ENCODE data around the gene THAP11.

DNA sequence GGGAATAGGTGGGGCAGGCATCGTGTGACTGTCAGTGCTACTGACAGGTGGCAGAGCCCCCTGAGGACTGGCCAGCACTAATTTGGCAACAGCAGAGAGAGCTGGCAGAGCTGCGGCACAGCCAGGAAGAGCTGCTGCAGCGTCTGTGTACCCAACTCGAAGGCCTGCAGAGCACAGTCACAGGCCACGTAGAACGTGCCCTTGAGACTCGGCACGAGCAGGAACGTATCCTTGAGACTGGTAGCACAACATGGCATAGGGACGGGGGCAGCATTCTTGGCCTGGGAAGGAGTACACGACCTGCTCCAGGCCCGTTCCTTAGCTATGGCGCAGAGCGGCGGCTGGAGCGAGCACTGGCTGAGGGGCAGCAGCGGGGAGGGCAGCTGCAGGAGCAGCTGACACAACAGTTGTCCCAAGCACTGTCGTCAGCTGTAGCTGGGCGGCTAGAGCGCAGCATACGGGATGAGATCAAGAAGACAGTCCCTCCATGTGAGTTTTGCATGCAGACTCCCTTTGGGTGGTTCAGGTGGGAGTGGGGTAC is 39.6 kb downstream of the THAP11 start:
- TF ChIP-seq TEAD4 (IDR thresholded peaks at IDR 0.05) (no peak), TAF1 (IDR thresholded peaks at IDR 0.05; ENCODE audit: low read depth) (no peak), RAD21 (IDR thresholded peaks at IDR 0.05; ENCODE audit: low read depth) (no peak), EGR1 (IDR thresholded peaks at IDR 0.05) (no peak), REST (IDR thresholded peaks at IDR 0.05; ENCODE audit: low read depth) (no peak), TCF12 (IDR thresholded peaks at IDR 0.05; ENCODE audit: low read depth) (no peak), ZBTB7A (IDR thresholded peaks at IDR 0.05; ENCODE audit: low read depth) (no peak), EP300 (IDR thresholded peaks at IDR 0.05; ENCODE audit: borderline replicate concordance) (no peak), NFIC (IDR thresholded peaks at IDR 0.05) (no peak), CEBPB (IDR thresholded peaks at IDR 0.05) (no peak), CREB1 (IDR thresholded peaks at IDR 0.05; ENCODE audit: low read depth) (no peak)
- TF ChIP-seq, protein P1, sequence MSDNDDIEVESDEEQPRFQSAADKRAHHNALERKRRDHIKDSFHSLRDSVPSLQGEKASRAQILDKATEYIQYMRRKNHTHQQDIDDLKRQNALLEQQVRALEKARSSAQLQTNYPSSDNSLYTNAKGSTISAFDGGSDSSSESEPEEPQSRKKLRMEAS (IDR thresholded peaks at IDR 0.05) = no peak
